Right lobe of liver (tissue), 4 donors: ENCODE measurements around the gene PTPRU.

Source experiments
- POLR2A ChIP-seq: fragments of 450-650 bp; IDR thresholded peaks from one replicate; pipeline ENCODE4 v1.6.1; 2017; ENCODE audit warnings: antibody characterized with exemption, mild to moderate bottlenecking
- TF ChIP-seq, protein P1 (sequence below), 4 donors: fragments of 200-600 bp in 3 of 4; fragments of 450-650 bp in 1 of 4; IDR thresholded peaks; one replicate each; pipeline versions ENCODE4 v1.5.1 to v1.8.0; 2016 to 2022; ENCODE audit warnings: antibody characterized with exemption in 4 of 4, mild to moderate bottlenecking in 2 of 4
- donor health status: DM: no; HTN: no; CAD: no.
- donor health status: DM: no; HTN: no; CAD: no.
- donor health status: DM: no; HTN: yes; CAD: no.

- TF ChIP-seq, protein P1, sequence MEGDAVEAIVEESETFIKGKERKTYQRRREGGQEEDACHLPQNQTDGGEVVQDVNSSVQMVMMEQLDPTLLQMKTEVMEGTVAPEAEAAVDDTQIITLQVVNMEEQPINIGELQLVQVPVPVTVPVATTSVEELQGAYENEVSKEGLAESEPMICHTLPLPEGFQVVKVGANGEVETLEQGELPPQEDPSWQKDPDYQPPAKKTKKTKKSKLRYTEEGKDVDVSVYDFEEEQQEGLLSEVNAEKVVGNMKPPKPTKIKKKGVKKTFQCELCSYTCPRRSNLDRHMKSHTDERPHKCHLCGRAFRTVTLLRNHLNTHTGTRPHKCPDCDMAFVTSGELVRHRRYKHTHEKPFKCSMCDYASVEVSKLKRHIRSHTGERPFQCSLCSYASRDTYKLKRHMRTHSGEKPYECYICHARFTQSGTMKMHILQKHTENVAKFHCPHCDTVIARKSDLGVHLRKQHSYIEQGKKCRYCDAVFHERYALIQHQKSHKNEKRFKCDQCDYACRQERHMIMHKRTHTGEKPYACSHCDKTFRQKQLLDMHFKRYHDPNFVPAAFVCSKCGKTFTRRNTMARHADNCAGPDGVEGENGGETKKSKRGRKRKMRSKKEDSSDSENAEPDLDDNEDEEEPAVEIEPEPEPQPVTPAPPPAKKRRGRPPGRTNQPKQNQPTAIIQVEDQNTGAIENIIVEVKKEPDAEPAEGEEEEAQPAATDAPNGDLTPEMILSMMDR (IDR thresholded peaks at IDR 0.05): no peak
- TF ChIP-seq POLR2A: no peak
Observed at GRCh38 chr1:29370067-29370466, 133.7 kb downstream of the PTPRU start.
